Measurements from ENCODE around the gene MICU2. TPM values are rescaled to one million over a fixed set of nuclear protein-coding genes. Genes with fewer than 3 reads are reported as not detected.
A peak's percentile ranks its signal among the peaks of the same experiment; 100 is the strongest.

Gene MICU2, protein sequence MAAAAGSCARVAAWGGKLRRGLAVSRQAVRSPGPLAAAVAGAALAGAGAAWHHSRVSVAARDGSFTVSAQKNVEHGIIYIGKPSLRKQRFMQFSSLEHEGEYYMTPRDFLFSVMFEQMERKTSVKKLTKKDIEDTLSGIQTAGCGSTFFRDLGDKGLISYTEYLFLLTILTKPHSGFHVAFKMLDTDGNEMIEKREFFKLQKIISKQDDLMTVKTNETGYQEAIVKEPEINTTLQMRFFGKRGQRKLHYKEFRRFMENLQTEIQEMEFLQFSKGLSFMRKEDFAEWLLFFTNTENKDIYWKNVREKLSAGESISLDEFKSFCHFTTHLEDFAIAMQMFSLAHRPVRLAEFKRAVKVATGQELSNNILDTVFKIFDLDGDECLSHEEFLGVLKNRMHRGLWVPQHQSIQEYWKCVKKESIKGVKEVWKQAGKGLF
- 43.6 TPM for total RNA-seq

DNA sequence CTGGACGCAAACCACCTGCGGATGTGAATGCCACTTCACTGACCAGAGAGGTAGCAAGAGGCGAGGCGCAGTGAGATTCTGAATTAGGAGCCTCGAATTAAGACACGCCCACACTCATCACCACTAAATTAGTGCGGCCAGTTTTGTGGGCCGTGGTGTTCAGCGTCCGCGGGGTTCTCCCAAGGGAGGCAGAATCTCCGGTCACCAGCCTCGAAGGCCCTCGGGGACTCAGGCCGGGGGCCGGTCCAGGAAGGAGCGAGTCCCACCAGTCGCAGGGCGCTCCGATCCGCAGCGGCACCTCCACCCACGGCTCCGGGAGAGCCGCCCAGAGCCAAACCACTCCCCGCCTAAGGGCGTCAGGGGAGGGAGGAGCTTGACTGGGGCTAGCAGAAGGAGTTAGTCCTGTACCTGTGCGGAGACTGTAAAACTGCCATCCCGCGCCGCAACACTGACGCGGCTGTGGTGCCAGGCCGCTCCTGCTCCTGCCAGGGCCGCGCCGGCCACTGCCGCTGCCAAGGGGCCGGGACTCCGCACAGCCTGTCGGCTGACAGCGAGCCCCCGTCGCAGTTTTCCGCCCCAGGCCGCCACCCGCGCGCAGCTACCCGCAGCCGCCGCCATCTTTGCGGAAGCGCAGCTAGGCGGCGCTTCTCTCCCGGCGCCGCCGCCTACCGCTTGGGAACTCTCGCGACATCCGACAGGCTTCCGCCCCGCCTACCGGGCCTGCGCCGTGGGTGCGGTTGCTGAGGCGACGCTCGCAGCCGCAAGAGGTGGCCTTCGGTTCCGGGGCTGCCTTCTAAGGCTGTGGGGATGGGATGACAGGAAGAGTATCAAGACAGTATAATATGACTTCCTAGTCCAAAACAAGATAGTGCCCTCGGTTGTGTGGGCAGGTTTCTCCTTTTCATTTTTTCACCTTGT is at the start of gene MICU2:
Gene MICU2 (minus strand): TSS at position 640 of the 918 bp plus-strand sequence. CDS start 22 bp downstream, at position 618.
- peak; percentile 91 for DNase-seq

DNA sequence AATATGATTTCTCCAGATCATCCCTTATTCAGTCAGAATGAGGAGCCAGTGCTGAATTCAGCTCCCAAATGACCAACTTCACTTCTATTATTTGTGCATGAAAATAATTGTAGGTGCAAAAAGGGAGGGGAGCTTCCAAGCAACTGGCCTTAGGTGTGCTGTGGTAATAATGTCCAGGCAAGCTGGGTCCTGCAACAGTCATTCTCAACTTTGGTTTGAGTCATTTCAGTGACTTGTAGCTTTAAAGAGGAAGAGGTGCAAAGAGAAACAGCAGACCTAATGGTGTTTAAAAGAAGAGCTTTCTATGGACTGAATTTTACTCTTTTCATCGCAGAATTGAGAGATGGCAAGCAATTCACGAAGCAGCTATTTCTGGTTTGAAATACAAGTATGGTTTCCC is 37.7 kb upstream of the MICU2 start:
- no peak for DNase-seq

DNA sequence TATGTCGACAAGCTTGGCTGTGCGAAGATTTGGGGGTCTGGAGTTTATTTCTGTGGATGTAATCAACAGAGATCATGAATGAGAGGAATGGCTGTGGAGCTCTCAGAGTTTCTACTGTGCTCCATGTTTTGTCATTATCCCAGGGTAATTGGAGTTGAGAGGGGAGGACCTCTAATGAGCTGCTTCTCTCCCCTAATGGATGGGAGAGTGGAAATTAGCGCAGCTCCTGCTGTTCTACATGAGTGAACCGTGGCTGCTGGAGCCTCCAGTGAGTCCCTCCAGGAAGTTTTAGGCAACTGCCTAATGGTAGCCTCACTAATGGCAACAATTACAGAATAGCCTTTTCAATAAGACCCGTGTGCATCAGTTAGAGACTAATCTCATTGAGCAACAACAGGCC is 35.6 kb upstream of the MICU2 start:
- DNase-seq = no peak

DNA sequence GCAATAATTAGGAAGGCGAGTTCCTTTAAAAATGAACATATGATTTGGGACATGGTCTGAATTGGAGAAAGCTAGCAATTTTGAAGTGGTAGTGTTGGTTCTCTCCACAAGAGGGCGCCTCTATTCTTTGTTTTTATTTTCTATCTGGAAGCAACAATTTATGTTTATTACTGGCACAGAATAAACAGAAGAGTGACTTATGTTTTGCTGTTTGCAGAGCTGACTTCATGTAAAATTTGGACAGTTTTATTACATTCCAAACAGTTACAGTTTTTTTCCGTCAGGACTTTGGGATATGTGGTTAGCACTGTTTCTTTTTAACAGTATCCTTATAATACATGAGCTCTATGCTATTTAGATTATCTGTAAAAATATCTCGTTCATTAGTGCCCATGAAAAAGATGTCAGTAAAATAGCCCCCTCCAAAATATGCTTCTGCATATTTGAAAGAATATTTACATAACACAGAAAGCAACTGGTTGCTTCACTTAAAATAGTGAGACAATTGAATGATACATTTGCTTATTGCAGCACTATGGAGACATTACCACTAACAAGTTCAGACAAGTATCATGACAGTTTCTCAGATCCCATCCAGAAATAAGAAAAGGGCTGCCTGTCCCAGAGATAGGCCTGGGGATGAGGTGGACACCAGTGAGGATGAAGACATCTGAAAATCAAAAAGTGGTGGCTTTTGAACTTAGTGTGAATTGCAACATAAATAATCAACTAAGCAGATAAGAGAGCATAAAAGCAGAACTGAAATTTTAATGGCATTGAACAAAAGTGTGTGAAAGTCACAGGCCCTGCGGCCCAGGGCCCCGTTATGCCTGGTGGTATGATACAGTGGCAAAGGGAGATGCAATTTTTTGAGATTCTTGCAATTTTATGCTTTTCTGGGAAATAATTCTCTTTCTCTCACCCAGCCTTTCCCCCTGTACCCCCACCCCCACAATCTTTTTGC is 34.6 kb upstream of the MICU2 start:
- peak; percentile 57 for DNase-seq

DNA sequence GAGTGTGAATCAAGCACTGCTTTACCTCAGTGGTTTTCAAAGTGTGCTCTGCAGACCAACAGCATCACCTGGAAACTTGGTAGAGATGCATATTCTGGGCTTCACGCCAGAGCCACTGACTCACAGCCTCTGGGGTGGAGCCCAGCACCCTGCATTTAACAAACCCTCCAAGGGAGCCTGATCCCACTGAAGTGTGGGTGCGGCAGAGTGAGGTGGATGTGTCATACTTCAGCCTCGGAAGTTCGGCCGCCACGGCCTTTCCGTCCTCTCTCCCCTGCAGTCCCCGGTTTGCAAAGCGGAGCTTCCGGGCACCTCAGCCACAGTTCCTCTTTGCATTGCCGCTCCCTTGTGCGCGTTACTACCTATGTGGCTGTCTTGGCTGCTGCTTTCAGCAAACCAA is 33.3 kb upstream of the MICU2 start:
- DNase-seq = no peak

DNA sequence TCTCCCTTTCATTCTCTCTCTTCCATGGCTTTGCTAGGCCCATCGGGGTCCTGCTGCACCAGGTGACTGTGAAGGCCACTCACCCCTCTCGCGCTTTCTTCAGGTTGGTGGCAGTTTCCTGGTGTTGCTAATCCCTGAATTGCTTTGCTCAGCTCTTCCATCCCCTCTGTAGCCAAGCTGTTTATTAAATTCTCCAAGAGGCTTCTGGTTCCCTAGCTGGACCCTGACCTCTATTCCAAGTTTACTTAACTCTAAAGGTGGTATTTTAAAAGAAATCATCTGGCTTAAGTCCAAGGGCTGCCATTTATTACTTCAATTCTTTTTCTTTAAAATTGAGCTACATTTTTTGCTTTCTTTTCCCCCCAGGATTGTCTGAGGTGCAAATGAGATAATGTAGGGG is 32.7 kb upstream of the MICU2 start:
- no peak for DNase-seq

DNA sequence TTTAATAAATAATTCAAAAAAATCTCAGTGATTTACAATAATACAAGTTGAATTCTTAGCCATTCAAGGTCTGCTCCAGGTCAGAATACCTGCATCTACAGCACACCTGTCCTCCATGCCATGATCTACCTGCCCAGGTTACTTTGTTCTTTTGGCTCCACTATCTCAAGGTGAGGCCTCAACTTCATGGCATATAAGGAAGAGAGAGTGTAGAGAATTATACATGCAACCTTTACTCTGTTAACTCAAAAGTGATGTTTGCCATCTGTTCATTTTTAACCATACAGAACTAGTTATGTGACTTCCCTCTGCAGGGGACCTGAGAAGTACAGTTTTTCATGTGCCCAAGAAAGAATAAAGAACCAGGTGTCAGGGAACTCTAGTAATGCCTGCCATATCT is 28.2 kb upstream of the MICU2 start:
- DNase-seq = no peak

DNA sequence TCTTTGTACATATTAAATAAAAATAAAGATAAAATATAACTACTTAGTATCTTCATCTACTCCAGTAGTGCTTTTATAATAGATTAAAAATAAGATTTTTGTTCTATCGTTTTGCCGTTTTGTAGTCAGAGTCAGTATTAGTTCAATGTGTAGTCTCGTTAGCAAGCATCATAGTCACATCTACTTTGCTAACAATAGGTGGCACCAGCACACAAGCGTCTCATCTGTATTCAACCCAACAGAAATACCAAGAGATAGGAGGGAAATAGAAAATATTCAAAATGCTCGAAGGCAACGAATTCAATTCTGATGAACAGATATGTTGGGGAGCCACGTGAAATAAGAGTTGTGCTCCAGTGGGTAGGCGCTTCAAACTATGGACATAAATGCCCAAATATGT is 21.4 kb upstream of the MICU2 start:
- no peak for DNase-seq

DNA sequence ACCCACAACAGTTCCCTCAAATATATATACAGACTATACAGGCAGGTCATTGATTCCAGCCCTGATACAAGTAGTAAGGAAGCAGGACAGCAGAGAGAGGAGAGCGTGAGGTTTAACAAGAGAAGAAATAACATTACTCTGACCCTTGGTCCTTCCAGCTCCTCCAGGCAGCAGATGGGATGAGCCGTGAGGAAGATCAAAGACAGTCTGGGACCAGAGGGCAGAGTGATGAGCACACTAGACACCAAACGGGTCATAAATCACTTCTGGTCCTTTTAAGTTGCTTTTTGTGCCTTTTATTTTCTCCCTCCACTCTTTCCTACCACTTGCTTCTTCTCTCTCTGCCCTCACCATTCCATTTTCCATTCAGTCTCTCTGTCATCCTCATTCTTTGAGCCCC is 16.9 kb upstream of the MICU2 start:
- DNase-seq = no peak

DNA sequence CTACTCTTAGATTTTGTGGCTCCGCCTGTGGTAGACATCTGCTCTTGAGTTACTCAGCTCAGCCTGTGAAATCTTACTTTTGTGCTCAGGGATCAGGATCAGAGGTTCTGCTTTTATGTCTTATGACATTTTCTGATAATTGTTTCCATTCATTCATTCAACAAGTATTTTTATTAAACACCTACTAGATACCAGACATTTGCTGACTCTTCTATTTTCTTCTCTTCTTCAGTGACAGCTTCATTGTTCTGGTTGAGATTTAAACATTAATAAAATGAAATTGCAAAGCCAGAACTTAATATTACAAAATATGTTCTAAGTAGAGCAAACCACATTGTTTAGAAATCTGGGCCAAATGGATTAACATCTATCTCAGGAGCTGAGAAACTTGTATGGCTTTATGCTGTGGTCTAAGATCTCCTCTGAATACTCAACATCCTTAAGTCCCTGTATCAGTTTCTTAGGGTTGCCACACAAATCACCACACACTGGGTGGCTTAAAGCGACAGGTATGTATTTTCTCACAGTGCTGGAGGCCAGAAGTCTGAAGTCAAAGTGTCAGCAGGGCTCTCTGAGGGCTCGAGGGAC is 15.8 kb upstream of the MICU2 start:
- no peak for DNase-seq

DNA sequence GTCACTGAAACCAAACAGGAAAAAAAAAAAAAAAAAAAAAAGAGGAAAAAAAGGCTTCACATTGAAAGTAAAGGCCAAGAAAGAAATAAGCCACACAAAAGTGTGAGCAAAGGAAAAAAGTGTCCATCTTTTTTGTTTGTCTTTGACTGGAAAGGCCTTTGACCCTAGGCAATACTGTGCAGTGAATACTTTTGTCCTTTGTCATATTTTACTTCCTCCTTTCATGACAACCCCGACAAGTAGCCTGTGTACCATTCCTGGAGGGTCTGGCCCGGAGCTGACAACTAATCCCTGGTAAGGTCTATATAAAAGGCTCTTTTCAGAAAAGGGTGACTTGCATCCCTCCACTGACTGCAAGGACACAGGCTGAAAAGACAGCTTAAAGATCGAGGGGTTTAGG is 12.9 kb upstream of the MICU2 start:
- DNase-seq = no peak

DNA sequence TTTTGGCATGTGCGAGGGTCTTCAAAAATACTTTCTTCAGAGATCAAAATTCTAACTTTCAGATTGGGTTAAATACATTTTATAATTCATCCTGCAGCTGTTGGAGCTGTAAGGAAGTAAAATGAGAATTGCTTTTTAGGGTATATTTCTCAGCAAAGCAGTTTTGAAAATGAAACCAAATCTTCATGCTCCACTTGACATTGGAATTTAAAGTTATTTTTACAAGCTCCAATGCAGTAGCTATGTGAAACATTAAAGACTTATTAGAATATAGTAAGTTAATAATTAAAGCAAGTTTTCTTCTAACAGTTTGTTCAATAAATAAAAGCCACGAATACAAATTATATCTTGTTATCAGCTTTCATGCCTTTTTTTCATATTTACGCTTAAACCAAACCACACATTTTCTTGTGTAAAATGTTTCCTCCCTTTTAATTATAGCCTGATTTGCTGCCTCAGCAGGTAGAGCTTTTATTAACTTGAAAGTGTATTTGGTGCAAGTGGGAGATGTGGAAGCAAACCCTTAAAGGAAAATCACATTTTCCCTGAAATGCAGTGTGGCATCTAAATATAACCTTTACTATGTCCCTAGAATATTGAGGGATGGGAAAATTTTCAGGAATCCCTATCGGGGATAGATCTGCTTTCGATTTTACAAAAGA is 12.4 kb upstream of the MICU2 start:
- no peak for DNase-seq

DNA sequence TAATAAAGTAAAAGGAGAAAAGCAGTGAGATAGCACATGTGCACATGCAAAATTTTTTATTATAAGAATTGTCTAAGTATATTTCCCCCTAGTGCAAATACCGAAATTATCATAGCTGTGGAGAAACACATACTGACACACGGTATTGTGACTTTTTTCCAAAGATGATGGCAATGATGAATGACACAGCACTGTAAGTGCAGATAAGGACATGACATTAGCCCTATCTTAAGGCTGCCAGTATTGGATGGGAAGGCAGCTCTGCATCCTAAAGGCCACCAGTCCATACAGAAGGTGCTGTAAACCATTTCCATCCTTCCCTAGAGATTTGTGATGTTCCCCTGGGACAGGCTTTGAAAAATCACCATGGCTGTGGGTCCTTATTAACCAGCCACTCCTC is 11.5 kb upstream of the MICU2 start:
- no peak for DNase-seq

DNA sequence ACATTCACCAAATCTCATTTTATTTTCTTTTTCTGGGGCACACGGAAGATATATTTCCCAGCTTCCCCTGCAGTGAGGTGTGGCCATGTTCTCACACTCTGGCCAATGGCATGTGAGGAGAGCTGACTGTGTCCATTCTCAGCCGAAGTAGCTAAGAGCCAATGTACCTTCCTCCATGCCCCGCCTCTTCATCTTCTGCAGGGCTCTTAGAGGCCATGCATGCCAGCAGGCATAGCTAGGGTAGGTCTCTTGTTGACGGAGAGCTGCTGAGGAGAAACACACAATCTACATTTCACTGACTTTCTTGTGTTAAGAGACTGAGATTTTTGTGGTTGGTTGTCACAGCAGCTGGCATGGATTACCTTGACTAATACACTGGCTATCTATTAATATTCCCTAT is 9.8 kb upstream of the MICU2 start:
- no peak for DNase-seq

DNA sequence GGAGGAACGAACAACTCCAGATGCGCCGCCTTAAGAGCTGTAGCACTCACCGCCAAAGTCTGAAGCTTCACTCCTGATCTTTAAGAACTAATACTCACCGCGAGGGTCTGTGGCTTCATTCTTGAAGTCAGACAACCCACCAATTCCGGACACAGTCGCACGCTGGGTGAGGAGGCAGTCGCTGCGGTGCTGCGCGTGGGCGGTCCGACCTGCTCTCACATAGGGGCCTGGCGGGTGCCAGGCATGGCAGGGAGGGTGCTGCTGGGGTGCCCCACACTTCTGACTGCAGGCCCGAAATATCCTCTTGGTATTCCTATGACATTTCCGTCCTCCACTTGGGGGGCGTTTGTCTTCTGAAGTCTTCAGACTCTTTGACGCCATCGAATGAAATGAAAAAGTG is 7.4 kb upstream of the MICU2 start:
- no peak for DNase-seq

DNA sequence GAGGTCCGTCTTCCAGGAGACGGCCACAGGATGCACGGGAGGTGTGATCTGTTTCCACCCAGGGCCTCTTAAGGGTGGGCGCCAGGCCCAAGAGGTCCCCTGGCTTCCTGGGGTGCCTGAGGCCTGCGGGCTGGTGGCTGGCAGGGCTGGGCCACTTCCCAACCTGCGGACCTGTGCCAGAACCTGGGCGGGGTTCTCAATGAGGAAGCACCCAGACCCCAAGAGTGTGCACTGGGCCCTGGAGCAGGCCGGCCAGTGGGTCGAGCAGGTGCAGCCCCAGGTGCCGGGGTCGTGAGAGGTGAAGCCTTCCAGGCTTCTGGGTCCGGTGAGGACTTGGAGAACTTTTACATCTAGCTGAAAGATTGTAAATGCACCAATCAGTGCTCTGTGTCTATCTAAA is 6.7 kb upstream of the MICU2 start:
- DNase-seq = no peak

DNA sequence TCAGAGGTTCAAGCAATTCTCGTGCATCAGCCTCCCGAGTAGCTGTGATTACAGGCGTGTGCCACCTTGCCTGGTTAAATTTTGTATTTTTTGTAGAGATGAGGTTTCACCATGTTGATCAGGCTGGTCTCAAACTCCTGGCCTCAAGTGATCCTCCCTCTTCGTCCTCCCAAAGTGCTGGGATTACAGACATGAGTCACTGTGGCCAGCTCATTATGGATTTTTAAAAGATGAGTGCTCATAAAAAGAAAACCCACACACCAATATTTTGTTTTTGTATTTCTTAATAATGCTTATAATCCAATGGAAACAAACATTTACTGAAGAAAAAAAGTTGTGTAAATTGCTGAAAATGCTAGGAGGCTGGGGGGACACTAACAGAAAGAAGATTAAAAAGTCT is 5.0 kb upstream of the MICU2 start:
- no peak for DNase-seq

DNA sequence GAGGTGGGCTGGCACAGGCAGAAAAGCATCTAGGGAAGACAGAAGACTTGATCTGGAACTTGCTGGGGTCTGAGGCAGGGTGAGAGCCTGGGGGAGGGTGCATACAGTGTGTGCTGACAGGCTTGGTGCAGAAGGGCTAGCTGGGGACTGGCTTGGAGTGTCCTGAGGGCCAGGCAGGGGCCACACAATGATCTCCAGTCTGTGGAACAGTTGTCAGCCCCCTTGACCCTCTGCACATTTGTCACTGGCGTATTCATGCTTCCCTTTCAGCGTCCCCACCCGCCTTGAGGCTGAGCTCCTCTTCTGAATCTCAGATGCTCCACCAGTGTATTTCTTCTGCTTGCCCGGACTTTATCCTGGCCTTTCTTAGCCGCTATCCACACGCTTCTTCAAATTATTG is 2.8 kb upstream of the MICU2 start:
- no peak for DNase-seq

DNA sequence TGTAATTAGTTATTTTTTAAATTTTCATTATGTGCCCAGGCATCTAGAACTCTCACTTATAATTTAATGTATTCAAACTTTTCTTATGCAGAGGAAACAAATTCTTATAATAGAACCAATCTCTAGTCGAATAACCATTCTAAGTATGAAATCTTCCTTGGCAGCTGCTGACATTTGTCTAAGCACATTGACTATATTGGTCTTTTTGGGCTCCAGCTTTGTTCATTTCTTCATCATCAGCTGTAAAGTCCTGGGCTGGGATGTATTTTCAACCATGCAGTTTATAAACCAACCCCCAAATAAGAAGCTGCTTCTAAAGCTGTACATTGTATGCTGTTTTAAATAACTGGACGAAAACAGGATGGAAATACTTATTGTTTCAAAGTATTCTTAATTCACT is 2.3 kb upstream of the MICU2 start:
- no peak for DNase-seq

DNA sequence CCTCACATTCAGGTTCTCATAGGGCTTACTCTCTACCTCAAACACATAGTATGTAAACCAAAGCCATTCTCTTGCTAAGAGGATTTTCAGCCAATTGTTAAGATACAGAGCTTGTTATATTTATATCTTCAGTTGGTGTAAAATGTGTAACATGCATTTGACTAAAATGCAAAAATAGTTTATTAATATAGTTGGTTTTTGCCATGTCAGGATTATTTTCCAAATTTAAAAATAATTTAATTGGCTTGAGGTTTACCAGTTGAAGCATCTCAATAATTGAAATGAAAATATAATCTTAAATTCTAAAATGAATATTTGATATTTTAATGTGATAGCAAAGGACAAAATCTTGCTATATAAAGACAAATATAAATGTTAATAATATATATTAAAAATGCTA is 7.2 kb downstream of the MICU2 start:
- no peak for DNase-seq

DNA sequence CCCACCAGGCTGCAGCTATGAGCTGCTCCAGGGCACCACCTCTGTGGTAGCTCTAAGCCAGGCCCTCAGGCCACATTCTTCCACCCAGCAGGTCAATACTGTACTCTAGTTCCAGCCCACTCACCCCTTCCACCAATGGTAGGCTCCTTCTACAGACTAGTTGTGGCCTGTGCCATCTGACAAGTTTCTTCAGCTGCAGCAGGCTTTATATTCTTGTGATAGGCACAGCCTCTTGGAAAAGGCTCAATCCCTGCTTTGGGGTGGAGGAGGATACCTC is 8.5 kb downstream of the MICU2 start:
- no peak for DNase-seq

Measured in skin of body (tissue), 2 donors.